GM23338 (cell line): ENCODE data around the gene LRRC30. TPM values are rescaled to one million over a fixed set of nuclear protein-coding genes. Genes with fewer than 3 reads are reported as not detected.

Experiments
- ATAC-seq: fragments of 200-7000 bp; cut with Tn5 transposase; 3 replicates; pipeline ENCODE4 v1.9.1; 2020
- DNase-seq: peaks from one replicate; pipeline ENCODE4 v3.0.0-alpha.2; 2015; ENCODE audit warnings: low spot score
- H2AFZ ChIP-seq: fragments of 200-600 bp; sonication (generic); 2 replicates; pipeline ENCODE4 v1.8.0; 2016; ENCODE audit warnings: antibody characterized with exemption, mild to moderate bottlenecking, moderate library complexity
- H3F3A ChIP-seq: fragments of 200-600 bp; sonication (generic); replicated peaks from 2 replicates; pipeline ENCODE4 v1.8.0; 2017; ENCODE audit warnings: antibody characterized with exemption, mixed run types, low read depth
- H3K27ac ChIP-seq: fragments of 200-600 bp; sonication (generic); 2 replicates; pipeline ENCODE4 v1.6.1; 2016; ENCODE audit warnings: low read depth
- H3K27me3 ChIP-seq: fragments of 200-600 bp; sonication (generic); 2 replicates; pipeline ENCODE4 v1.8.0; 2016; ENCODE audit warnings: mild to moderate bottlenecking, mixed run types, moderate library complexity; ENCODE audit not compliant: insufficient read depth
- H3K36me3 ChIP-seq: fragments of 200-600 bp; sonication (generic); 2 replicates; pipeline ENCODE4 v1.8.0; 2016; ENCODE audit warnings: mild to moderate bottlenecking; ENCODE audit not compliant: insufficient read depth
- H3K4me1 ChIP-seq: fragments of 200-600 bp; sonication (generic); 2 replicates; pipeline ENCODE4 v1.8.0; 2016; ENCODE audit warnings: mild to moderate bottlenecking, moderate library complexity; ENCODE audit not compliant: insufficient read depth
- H3K4me2 ChIP-seq: fragments of 200-600 bp; sonication (generic); 2 replicates; pipeline ENCODE4 v1.7.1; 2017; ENCODE audit warnings: mixed run types
- H3K4me3 ChIP-seq: fragments of 200-600 bp; sonication (generic); 2 replicates; pipeline ENCODE4 v1.6.1; 2016; ENCODE audit warnings: mixed run types
- H3K79me2 ChIP-seq: fragments of 200-600 bp; sonication (generic); replicated peaks from 2 replicates; pipeline ENCODE4 v1.8.0; 2017; ENCODE audit warnings: mild to moderate bottlenecking; ENCODE audit not compliant: insufficient read depth
- H3K9me2 ChIP-seq: fragments of 200-600 bp; sonication (generic); 2 replicates; pipeline ENCODE4 v1.8.0; 2017; ENCODE audit not compliant: insufficient read depth
- H4K20me1 ChIP-seq: fragments of 200-600 bp; sonication (generic); replicated peaks from 2 replicates; pipeline ENCODE4 v1.8.0; 2017; ENCODE audit warnings: mild to moderate bottlenecking; ENCODE audit not compliant: insufficient read depth
- H3K27ac Mint-ChIP-seq: 2 replicates; pipeline ENCODE4 v1.8.0; 2020; ENCODE audit warnings: inconsistent platforms, mild to moderate bottlenecking, moderate library complexity, mixed read lengths
- H3K27me3 Mint-ChIP-seq: 3 replicates; pipeline ENCODE4 v1.8.0; 2022; ENCODE audit warnings: low read depth, mild to moderate bottlenecking, moderate library complexity, mixed read lengths, inconsistent platforms; ENCODE audit not compliant: insufficient read depth, poor library complexity
- H3K36me3 Mint-ChIP-seq: 3 replicates; pipeline ENCODE4 v1.8.0; 2021; ENCODE audit warnings: low read depth, mild to moderate bottlenecking, inconsistent platforms, moderate library complexity, mixed read lengths
- H3K4me1 Mint-ChIP-seq: 3 replicates; pipeline ENCODE4 v1.8.0; 2020; ENCODE audit warnings: mild to moderate bottlenecking, inconsistent platforms, mixed read lengths
- H3K4me3 Mint-ChIP-seq: 3 replicates; pipeline ENCODE4 v1.8.0; 2021; ENCODE audit warnings: moderate library complexity, mild to moderate bottlenecking, inconsistent platforms, mixed read lengths
- H3K9me3 Mint-ChIP-seq: 3 replicates; pipeline ENCODE4 v1.8.0; 2020; ENCODE audit warnings: moderate library complexity, mild to moderate bottlenecking, inconsistent platforms, mixed read lengths
- CREB1 ChIP-seq: fragments of 250-450 bp; sonication (Bioruptor Pico); IDR thresholded peaks from 2 replicates; pipeline ENCODE4 v1.5.0; 2020; ENCODE audit warnings: low read depth, mild to moderate bottlenecking, moderate library complexity
- EZH2 ChIP-seq: fragments of 200-600 bp; sonication (generic); IDR thresholded peaks from one replicate; pipeline ENCODE4 v1.8.0; 2017; ENCODE audit warnings: antibody characterized with exemption, mild to moderate bottlenecking, low read depth; ENCODE audit not compliant: unreplicated experiment
- EZH2phosphoT487 ChIP-seq: fragments of 200-600 bp; sonication (generic); IDR thresholded peaks from one replicate; pipeline ENCODE4 v1.8.1; 2018; ENCODE audit warnings: antibody characterized with exemption; ENCODE audit not compliant: unreplicated experiment
- JUNB ChIP-seq: IDR thresholded peaks from one replicate; pipeline ENCODE4 v1.6.1; 2016; ENCODE audit warnings: antibody characterized with exemption; ENCODE audit not compliant: unreplicated experiment
- NANOG ChIP-seq: IDR thresholded peaks from 2 replicates; pipeline ENCODE4 v1.6.1; 2016; ENCODE audit warnings: antibody characterized with exemption, borderline replicate concordance
- POLR2AphosphoS5 ChIP-seq: IDR thresholded peaks from 2 replicates; pipeline ENCODE4 v1.6.1; 2016; ENCODE audit warnings: antibody characterized with exemption, low read depth
- STAT1 ChIP-seq: IDR thresholded peaks from one replicate; pipeline ENCODE4 v1.6.1; 2016; ENCODE audit warnings: antibody characterized with exemption; ENCODE audit not compliant: unreplicated experiment
- ZNF114 ChIP-seq: fragments of 250-450 bp; sonication (Bioruptor Pico); IDR thresholded peaks from 2 replicates; pipeline ENCODE4 v1.5.0; 2020; ENCODE audit warnings: mild to moderate bottlenecking, moderate library complexity
- ZNF331 ChIP-seq: fragments of 250-450 bp; sonication (Bioruptor Pico); IDR thresholded peaks from 2 replicates; pipeline ENCODE4 v1.5.0; 2020; ENCODE audit warnings: low read depth, mild to moderate bottlenecking, moderate library complexity
- polyA plus RNA-seq: library from polyadenylated mRNA; unstranded; fragments of >200 nt; fragmentation: Nextera tagmentation; extraction: Ambion mirVana; gene quantifications from 2 replicates; pipeline ENCODE4 v1.2.1, GENCODE V29; 2016
- total RNA-seq: library from RNA; depleted of rRNA; stranded (reverse); fragments of >200 nt; shearing (Covaris generic); gene quantifications from 2 replicates; pipeline ENCODE4 v1.2.3, GENCODE V29; 2014
- TF ChIP-seq, protein P1 (sequence below): fragments of 250-450 bp; sonication (Bioruptor Pico); IDR thresholded peaks from 2 replicates; pipeline ENCODE4 v1.5.0; 2020; ENCODE audit warnings: mild to moderate bottlenecking, moderate library complexity
- TF ChIP-seq, protein P2 (sequence below): IDR thresholded peaks from one replicate; pipeline ENCODE4 v1.6.1; 2018; ENCODE audit warnings: antibody characterized with exemption; ENCODE audit not compliant: unreplicated experiment
- TF ChIP-seq, protein P3 (sequence below), 2 experiments: fragments of 200-600 bp in 1 of 2; sonication (generic) in 1 of 2; conservative IDR thresholded peaks; 2 replicates each; pipeline versions ENCODE4 v1.5.1 to v1.6.1; 2016 to 2017; ENCODE audit warnings: antibody characterized with exemption in 2 of 2, low read depth in 2 of 2, mild to moderate bottlenecking in 2 of 2, moderate library complexity in 1 of 2
- TF ChIP-seq, protein P4 (sequence below): IDR thresholded peaks from 2 replicates; pipeline ENCODE4 v1.6.1; 2016; ENCODE audit warnings: antibody characterized with exemption

Gene LRRC30
- total and polyA plus RNA-seq, 2 experiments from 2014 or later = not detected

DNA sequence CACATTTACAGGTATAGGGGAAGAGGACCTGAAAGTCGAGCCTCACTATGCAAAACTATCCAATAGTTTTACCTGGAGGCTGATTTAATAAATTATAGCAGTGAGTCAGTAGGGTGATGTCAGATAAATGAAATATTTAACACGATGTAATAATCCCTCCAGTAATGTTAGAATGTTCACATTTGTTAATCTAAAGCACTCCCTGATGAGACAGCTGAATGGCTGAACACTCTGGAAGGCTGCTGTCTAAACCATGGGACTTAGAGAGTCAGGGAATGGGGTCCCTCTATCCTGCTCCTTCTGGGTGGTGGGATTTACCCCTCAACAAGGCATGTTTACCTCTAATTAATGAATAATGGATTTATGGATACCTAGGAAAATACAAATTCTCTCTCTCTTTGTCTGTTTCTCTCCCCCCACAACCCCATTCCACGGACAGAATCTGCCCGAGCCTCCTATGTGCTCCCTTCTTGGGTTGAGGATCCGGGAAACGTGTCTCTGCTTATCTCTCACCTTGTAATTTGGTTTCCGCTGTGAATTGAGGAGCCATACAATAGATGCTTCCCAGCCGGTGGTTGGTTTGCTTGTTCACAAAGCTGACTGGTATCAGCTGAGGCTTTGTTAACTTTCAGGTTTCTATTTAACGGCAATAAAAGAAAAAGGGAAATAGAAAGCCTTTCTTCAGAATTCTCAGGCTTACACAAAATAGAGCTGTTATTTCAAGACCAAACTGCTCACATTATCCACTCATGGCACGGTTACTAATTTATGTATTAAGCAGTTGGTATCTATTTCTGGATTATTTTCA, 25.9 kb downstream of the LRRC30 start:
- Mint-ChIP-seq H3K4me1 (peaks cover 4% of the 10 kb centered on the region), H3K36me3 (no peaks in the 10 kb centered on the region), H3K4me3 (no peak overlapping the region), H3K9me3 (no peaks in the 10 kb centered on the region), H3K27me3 (no peaks in the 10 kb centered on the region), H3K27ac (no peak overlapping the region; the same call in 1 of the 2 replicates)
- H3K27ac ChIP-seq = no peak overlapping the region
- no peaks in the 10 kb centered on the region for H4K20me1 ChIP-seq
- H3K4me3 ChIP-seq = no peak overlapping the region
- TF ChIP-seq NANOG (no peak), EZH2 (no peak), EZH2phosphoT487 (no peak), POLR2AphosphoS5 (no peak), JUNB (no peak), ZNF114 (CRISPR knock-in tag) (no peak), STAT1 (no peak), ZNF331 (CRISPR knock-in tag) (no peak), CREB1 (CRISPR knock-in tag) (no peak)
- TF ChIP-seq, protein P1, sequence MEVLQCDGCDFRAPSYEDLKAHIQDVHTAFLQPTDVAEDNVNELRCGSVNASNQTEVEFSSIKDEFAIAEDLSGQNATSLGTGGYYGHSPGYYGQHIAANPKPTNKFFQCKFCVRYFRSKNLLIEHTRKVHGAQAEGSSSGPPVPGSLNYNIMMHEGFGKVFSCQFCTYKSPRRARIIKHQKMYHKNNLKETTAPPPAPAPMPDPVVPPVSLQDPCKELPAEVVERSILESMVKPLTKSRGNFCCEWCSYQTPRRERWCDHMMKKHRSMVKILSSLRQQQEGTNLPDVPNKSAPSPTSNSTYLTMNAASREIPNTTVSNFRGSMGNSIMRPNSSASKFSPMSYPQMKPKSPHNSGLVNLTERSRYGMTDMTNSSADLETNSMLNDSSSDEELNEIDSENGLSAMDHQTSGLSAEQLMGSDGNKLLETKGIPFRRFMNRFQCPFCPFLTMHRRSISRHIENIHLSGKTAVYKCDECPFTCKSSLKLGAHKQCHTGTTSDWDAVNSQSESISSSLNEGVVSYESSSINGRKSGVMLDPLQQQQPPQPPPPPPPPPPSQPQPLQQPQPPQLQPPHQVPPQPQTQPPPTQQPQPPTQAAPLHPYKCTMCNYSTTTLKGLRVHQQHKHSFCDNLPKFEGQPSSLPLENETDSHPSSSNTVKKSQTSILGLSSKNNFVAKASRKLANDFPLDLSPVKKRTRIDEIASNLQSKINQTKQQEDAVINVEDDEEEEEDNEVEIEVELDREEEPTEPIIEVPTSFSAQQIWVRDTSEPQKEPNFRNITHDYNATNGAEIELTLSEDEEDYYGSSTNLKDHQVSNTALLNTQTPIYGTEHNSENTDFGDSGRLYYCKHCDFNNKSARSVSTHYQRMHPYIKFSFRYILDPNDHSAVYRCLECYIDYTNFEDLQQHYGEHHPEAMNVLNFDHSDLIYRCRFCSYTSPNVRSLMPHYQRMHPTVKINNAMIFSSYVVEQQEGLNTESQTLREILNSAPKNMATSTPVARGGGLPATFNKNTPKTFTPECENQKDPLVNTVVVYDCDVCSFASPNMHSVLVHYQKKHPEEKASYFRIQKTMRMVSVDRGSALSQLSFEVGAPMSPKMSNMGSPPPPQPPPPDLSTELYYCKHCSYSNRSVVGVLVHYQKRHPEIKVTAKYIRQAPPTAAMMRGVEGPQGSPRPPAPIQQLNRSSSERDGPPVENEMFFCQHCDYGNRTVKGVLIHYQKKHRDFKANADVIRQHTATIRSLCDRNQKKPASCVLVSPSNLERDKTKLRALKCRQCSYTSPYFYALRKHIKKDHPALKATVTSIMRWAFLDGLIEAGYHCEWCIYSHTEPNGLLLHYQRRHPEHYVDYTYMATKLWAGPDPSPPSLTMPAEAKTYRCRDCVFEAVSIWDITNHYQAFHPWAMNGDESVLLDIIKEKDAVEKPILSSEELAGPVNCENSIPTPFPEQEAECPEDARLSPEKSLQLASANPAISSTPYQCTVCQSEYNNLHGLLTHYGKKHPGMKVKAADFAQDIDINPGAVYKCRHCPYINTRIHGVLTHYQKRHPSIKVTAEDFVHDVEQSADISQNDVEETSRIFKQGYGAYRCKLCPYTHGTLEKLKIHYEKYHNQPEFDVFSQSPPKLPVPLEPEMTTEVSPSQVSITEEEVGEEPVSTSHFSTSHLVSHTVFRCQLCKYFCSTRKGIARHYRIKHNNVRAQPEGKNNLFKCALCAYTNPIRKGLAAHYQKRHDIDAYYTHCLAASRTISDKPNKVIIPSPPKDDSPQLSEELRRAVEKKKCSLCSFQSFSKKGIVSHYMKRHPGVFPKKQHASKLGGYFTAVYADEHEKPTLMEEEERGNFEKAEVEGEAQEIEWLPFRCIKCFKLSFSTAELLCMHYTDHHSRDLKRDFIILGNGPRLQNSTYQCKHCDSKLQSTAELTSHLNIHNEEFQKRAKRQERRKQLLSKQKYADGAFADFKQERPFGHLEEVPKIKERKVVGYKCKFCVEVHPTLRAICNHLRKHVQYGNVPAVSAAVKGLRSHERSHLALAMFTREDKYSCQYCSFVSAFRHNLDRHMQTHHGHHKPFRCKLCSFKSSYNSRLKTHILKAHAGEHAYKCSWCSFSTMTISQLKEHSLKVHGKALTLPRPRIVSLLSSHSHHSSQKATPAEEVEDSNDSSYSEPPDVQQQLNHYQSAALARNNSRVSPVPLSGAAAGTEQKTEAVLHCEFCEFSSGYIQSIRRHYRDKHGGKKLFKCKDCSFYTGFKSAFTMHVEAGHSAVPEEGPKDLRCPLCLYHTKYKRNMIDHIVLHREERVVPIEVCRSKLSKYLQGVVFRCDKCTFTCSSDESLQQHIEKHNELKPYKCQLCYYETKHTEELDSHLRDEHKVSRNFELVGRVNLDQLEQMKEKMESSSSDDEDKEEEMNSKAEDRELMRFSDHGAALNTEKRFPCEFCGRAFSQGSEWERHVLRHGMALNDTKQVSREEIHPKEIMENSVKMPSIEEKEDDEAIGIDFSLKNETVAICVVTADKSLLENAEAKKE (CRISPR knock-in tag) = no peak
- TF ChIP-seq, protein P2, sequence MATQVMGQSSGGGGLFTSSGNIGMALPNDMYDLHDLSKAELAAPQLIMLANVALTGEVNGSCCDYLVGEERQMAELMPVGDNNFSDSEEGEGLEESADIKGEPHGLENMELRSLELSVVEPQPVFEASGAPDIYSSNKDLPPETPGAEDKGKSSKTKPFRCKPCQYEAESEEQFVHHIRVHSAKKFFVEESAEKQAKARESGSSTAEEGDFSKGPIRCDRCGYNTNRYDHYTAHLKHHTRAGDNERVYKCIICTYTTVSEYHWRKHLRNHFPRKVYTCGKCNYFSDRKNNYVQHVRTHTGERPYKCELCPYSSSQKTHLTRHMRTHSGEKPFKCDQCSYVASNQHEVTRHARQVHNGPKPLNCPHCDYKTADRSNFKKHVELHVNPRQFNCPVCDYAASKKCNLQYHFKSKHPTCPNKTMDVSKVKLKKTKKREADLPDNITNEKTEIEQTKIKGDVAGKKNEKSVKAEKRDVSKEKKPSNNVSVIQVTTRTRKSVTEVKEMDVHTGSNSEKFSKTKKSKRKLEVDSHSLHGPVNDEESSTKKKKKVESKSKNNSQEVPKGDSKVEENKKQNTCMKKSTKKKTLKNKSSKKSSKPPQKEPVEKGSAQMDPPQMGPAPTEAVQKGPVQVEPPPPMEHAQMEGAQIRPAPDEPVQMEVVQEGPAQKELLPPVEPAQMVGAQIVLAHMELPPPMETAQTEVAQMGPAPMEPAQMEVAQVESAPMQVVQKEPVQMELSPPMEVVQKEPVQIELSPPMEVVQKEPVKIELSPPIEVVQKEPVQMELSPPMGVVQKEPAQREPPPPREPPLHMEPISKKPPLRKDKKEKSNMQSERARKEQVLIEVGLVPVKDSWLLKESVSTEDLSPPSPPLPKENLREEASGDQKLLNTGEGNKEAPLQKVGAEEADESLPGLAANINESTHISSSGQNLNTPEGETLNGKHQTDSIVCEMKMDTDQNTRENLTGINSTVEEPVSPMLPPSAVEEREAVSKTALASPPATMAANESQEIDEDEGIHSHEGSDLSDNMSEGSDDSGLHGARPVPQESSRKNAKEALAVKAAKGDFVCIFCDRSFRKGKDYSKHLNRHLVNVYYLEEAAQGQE = no peak
- TF ChIP-seq, protein P3, sequence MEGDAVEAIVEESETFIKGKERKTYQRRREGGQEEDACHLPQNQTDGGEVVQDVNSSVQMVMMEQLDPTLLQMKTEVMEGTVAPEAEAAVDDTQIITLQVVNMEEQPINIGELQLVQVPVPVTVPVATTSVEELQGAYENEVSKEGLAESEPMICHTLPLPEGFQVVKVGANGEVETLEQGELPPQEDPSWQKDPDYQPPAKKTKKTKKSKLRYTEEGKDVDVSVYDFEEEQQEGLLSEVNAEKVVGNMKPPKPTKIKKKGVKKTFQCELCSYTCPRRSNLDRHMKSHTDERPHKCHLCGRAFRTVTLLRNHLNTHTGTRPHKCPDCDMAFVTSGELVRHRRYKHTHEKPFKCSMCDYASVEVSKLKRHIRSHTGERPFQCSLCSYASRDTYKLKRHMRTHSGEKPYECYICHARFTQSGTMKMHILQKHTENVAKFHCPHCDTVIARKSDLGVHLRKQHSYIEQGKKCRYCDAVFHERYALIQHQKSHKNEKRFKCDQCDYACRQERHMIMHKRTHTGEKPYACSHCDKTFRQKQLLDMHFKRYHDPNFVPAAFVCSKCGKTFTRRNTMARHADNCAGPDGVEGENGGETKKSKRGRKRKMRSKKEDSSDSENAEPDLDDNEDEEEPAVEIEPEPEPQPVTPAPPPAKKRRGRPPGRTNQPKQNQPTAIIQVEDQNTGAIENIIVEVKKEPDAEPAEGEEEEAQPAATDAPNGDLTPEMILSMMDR (conservative IDR thresholded peaks at IDR 0.05; ENCODE audit: low read depth in 2 of 2) = no peak
- TF ChIP-seq, protein P4, sequence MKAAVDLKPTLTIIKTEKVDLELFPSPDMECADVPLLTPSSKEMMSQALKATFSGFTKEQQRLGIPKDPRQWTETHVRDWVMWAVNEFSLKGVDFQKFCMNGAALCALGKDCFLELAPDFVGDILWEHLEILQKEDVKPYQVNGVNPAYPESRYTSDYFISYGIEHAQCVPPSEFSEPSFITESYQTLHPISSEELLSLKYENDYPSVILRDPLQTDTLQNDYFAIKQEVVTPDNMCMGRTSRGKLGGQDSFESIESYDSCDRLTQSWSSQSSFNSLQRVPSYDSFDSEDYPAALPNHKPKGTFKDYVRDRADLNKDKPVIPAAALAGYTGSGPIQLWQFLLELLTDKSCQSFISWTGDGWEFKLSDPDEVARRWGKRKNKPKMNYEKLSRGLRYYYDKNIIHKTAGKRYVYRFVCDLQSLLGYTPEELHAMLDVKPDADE = no peak
- DNase-seq (no peak), ATAC-seq (peak; percentile 61)
- no peak overlapping the region for H3K4me2 ChIP-seq
- no peaks in the 10 kb centered on the region for H3K36me3 ChIP-seq
- no peaks in the 10 kb centered on the region for H3K79me2 ChIP-seq
- H3K9me2 ChIP-seq = no peaks in the 10 kb centered on the region
- no peaks in the 10 kb centered on the region for H3F3A ChIP-seq
- no peaks in the 10 kb centered on the region for H3K4me1 ChIP-seq
- no peaks in the 10 kb centered on the region for H3K27me3 ChIP-seq
- H2AFZ ChIP-seq = no peak overlapping the region
